ENCODE data around the gene PNMA3. TPM values are rescaled to one million over a fixed set of nuclear protein-coding genes. Genes with fewer than 3 reads are reported as not detected.
A peak's percentile ranks its signal among the peaks of the same experiment; 100 is the strongest.
"Not testable (repeated sequence)": the region's sequence is repeated elsewhere in the genome, so short reads cannot be mapped to it uniquely, and the experiment has no call there.

PNMA3 gene
- total RNA-seq, result 0.90 and 1.1 TPM in 2 replicates

GRCh38 chrX:153055871-153056749 lies at the start of gene PNMA3:
TSS of gene PNMA3 (plus strand) at chrX:153056470. CDS start at chrX:153057056, 586 bp downstream.
- intact Hi-C loops (cut with micrococcal nuclease), result no loop called here
- DNase-seq, result no peak

GRCh38 chrX:153017174-153017573 lies 39.1 kb upstream of the PNMA3 start:
- intact Hi-C loops (cut with micrococcal nuclease); H3K36me3 Mint-ChIP-seq (ENCODE audit: low read depth); H3K4me3 Mint-ChIP-seq; H3K9me3 Mint-ChIP-seq; H3K27ac Mint-ChIP-seq; DNase-seq: not testable (repeated sequence)
- peaks cover 11% of the 10 kb centered on the region for H3K4me1 Mint-ChIP-seq
- peaks cover 23% of the 10 kb centered on the region for H3K27me3 Mint-ChIP-seq

More at GRCh38 chrX:153055871-153056749, at the start of gene PNMA3:
- Mint-ChIP-seq H3K27ac (no peak within 1 kb of the TSS), H3K36me3 (ENCODE audit: low read depth) (no peaks in the 10 kb centered on the region), H3K9me3 (no peaks in the 10 kb centered on the region), H3K27me3 (peaks cover 12% of the 10 kb centered on the region), H3K4me3 (no peak within 1 kb of the TSS), H3K4me1 (no peaks in the 10 kb centered on the region)

GRCh38 chrX:153019166-153019565 lies 37.1 kb upstream of the PNMA3 start:
- intact Hi-C loops (cut with micrococcal nuclease), result no loop called here
- peaks cover 17% of the 10 kb centered on the region for H3K27me3 Mint-ChIP-seq
- DNase-seq, result peak; percentile 63
- peak overlapping the region; percentile 32 for H3K4me3 Mint-ChIP-seq
- H3K4me1 Mint-ChIP-seq, result peaks cover 11% of the 10 kb centered on the region
- H3K9me3 Mint-ChIP-seq, result no peaks in the 10 kb centered on the region
- no peak overlapping the region for H3K27ac Mint-ChIP-seq
- no peaks in the 10 kb centered on the region for H3K36me3 Mint-ChIP-seq (ENCODE audit: low read depth)

- H3K4me1 Mint-ChIP-seq; DNase-seq; H3K9me3 Mint-ChIP-seq; H3K27ac Mint-ChIP-seq; H3K36me3 Mint-ChIP-seq (ENCODE audit: low read depth); H3K4me3 Mint-ChIP-seq; intact Hi-C loops (cut with micrococcal nuclease); H3K27me3 Mint-ChIP-seq: not testable (repeated sequence)
Measured at GRCh38 chrX:153026501-153026900, 29.8 kb upstream of the PNMA3 start.

GRCh38 chrX:153028487-153028886 lies 27.8 kb upstream of the PNMA3 start:
- intact Hi-C loops (cut with micrococcal nuclease); H3K27ac Mint-ChIP-seq; H3K27me3 Mint-ChIP-seq; H3K4me1 Mint-ChIP-seq; H3K36me3 Mint-ChIP-seq (ENCODE audit: low read depth); DNase-seq; H3K9me3 Mint-ChIP-seq; H3K4me3 Mint-ChIP-seq: not testable (repeated sequence)

- Mint-ChIP-seq H3K4me3 (no peak overlapping the region), H3K36me3 (ENCODE audit: low read depth) (no peaks in the 10 kb centered on the region), H3K4me1 (peaks cover 4% of the 10 kb centered on the region), H3K27ac (no peak overlapping the region), H3K27me3 (no peaks in the 10 kb centered on the region), H3K9me3 (no peaks in the 10 kb centered on the region)
- DNase-seq, result no peak
- intact Hi-C loops (cut with micrococcal nuclease), result no loop called here
Measured at GRCh38 chrX:153029162-153029561, 27.1 kb upstream of the PNMA3 start.

GRCh38 chrX:153029875-153030274 lies 26.4 kb upstream of the PNMA3 start:
- no peak for DNase-seq
- Mint-ChIP-seq H3K27ac (no peak overlapping the region), H3K4me1 (peaks cover 4% of the 10 kb centered on the region), H3K4me3 (no peak overlapping the region), H3K36me3 (ENCODE audit: low read depth) (no peaks in the 10 kb centered on the region), H3K9me3 (no peaks in the 10 kb centered on the region), H3K27me3 (no peaks in the 10 kb centered on the region)
- intact Hi-C loops (cut with micrococcal nuclease), result loop anchor here (10.0 kb wide), 1 partner anchor 635 kb away; no protein-coding TSS in a partner anchor

- Mint-ChIP-seq H3K27ac (no peak overlapping the region), H3K4me1 (peaks cover 4% of the 10 kb centered on the region), H3K27me3 (no peaks in the 10 kb centered on the region), H3K9me3 (no peaks in the 10 kb centered on the region), H3K36me3 (ENCODE audit: low read depth) (no peaks in the 10 kb centered on the region), H3K4me3 (no peak overlapping the region)
- DNase-seq, result no peak
- intact Hi-C loops (cut with micrococcal nuclease), result loop anchor here (10.0 kb wide), 1 partner anchor 634 kb away; no protein-coding TSS in a partner anchor
Measured at GRCh38 chrX:153030801-153031200, 25.5 kb upstream of the PNMA3 start.

GRCh38 chrX:153032397-153033118 lies 23.7 kb upstream of the PNMA3 start:
- DNase-seq, result peak; percentile 90
- H3K9me3 Mint-ChIP-seq, result no peaks in the 10 kb centered on the region
- peak overlapping the region; percentile 85 for H3K27ac Mint-ChIP-seq
- H3K4me3 Mint-ChIP-seq, result peak overlapping the region; percentile 86
- H3K4me1 Mint-ChIP-seq, result peaks cover 4% of the 10 kb centered on the region
- no peaks in the 10 kb centered on the region for H3K36me3 Mint-ChIP-seq (ENCODE audit: low read depth)
- H3K27me3 Mint-ChIP-seq, result no peaks in the 10 kb centered on the region
- intact Hi-C loops (cut with micrococcal nuclease), result loop anchor here (1.0 to 10.0 kb wide), 3 partner anchors 73 to 632 kb away; no protein-coding TSS in a partner anchor

GRCh38 chrX:153049093-153049492 lies 7.2 kb upstream of the PNMA3 start:
- H3K4me1 Mint-ChIP-seq, result no peaks in the 10 kb centered on the region
- intact Hi-C loops (cut with micrococcal nuclease), result no loop called here
- H3K27ac Mint-ChIP-seq, result no peak overlapping the region
- peaks cover 2% of the 10 kb centered on the region for H3K27me3 Mint-ChIP-seq
- peaks cover 8% of the 10 kb centered on the region for H3K36me3 Mint-ChIP-seq (ENCODE audit: low read depth)
- DNase-seq, result no peak
- H3K9me3 Mint-ChIP-seq, result peaks cover 4% of the 10 kb centered on the region
- H3K4me3 Mint-ChIP-seq, result no peak overlapping the region

GRCh38 chrX:153052534-153052933 lies 3.7 kb upstream of the PNMA3 start:
- Mint-ChIP-seq H3K4me1 (no peaks in the 10 kb centered on the region), H3K9me3 (peaks cover 4% of the 10 kb centered on the region), H3K4me3 (no peak overlapping the region), H3K27me3 (peaks cover 12% of the 10 kb centered on the region), H3K27ac (no peak overlapping the region), H3K36me3 (ENCODE audit: low read depth) (peaks cover 8% of the 10 kb centered on the region)
- intact Hi-C loops (cut with micrococcal nuclease), result no loop called here
- DNase-seq, result no peak

- H3K9me3 Mint-ChIP-seq, result no peaks in the 10 kb centered on the region
- DNase-seq, result no peak
- H3K36me3 Mint-ChIP-seq (ENCODE audit: low read depth), result no peaks in the 10 kb centered on the region
- no peak overlapping the region for H3K4me3 Mint-ChIP-seq
- intact Hi-C loops (cut with micrococcal nuclease), result no loop called here
- H3K27ac Mint-ChIP-seq, result no peak overlapping the region
- no peaks in the 10 kb centered on the region for H3K4me1 Mint-ChIP-seq
- H3K27me3 Mint-ChIP-seq, result peaks cover 12% of the 10 kb centered on the region
Measured at GRCh38 chrX:153057281-153057680, 1.0 kb downstream of the PNMA3 start.

- Mint-ChIP-seq H3K4me1 (no peaks in the 10 kb centered on the region), H3K36me3 (ENCODE audit: low read depth) (no peaks in the 10 kb centered on the region), H3K27ac (no peak overlapping the region), H3K27me3 (peaks cover 11% of the 10 kb centered on the region), H3K4me3 (no peak overlapping the region), H3K9me3 (no peaks in the 10 kb centered on the region)
- no peak for DNase-seq
- intact Hi-C loops (cut with micrococcal nuclease), result no loop called here
Measured at GRCh38 chrX:153059191-153060094, 3.2 kb downstream of the PNMA3 start.

Data from activated CD4-positive, alpha-beta T cell treated with anti-CD3 and anti-CD28 coated beads, Interleukin-2, amount 10 ng/mL, durations not matched to agents 24 days and 14 days (primary cell).